HG02885 (cell line): ENCODE results near the gene MT1M.
"Not testable (repeated sequence)": the region's sequence is repeated elsewhere in the genome, so short reads cannot be mapped to it uniquely, and the experiment has no call there.

Source experiments
- ATAC-seq: cut with Tn5 transposase; IDR thresholded peaks from one replicate; pipeline ENCODE4 v1.9.1; 2021; ENCODE audit warnings: mild to moderate bottlenecking; ENCODE audit not compliant: unreplicated experiment, poor library complexity

Gene MT1M

DNA sequence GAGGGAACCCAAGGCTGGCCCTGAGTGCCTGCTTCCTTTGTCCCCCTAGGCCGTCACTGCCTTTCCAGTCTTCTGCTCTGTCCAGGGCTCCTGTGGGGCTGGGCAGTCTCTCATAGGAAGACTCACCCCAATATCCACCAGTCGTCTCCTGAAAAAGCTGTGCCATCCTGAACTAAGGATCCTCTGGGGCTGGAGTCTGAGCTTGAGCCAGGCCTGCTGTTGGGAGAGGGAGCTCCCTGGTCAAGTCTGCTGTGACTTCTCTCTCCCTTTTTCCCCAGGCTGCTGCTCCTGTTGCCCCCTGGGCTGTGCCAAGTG is 38.1 kb downstream of the MT1M start:
- no peak for ATAC-seq

DNA sequence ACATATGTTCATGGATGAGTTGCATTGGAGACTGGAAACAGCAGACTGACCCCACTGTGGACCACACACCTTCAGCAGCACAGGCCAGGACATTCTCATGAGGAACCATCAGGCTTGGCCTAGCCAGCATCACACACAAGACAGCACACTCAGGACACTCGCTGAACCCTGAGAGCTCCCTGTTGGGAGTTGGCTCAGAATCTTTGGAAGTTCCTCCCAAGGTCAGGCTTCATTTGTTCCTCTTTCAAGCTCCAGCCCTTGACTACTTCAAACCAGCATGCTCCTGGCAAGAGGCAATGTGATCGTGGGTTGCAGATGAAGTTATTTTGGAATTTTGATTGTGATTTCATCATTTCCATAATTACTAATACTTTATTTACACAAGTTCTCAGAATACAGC is 39.2 kb downstream of the MT1M start:
- not testable (repeated sequence) for ATAC-seq

DNA sequence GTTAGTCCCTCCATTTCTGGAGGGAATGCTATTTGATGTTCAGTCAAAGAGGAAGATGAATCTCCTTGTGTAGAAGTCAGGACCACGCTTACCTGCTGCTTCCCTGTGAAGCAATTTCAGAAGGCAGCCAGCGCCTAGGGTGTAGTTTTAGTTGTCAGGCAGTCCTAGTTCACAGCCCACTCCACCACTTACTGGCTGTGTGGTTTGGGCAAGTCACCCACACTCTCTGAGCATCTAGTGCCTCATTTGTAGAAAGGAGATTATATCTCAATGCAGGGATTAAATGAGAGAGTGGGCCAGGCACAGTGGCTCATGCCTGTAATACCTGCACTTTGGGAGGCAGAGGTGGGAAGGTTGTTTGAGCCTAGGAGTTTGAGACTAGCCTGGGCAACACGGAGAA is 39.7 kb downstream of the MT1M start:
- not testable (repeated sequence) for ATAC-seq

DNA sequence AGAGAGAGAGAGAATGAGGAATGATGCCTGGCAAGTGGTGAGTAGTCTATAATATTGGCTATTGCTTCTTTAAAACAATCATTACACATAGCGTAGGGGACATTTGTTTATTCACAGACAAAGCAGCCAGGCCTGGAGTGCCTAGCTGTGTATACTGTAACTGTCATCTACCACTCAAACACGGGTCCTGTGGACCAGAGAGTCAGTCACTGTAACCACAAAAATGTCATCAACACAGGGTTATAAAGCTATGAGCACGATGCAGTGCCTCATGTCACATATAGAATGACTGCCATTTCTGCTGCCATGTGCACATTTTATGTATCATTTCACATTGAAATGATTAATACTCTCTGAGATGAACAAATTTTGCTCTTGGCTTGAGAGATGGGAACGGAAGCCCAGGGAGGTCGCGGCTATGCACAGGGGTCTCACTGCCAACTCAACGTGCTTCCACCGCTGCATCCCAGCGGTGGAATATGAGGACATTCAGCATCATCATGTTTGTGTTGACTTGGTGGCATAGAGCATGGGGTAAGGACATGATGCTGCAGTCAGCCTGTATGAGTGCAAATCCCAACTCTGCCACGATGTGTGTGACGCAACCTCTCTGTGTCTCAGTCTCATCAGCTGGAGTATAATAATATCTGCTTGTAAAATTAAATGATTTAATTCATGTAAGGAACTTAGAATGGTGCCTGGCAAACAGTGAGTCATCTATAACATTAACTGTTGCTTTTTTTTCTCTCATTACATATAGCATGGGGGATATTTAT is 40.5 kb downstream of the MT1M start:
- no peak for ATAC-seq

DNA sequence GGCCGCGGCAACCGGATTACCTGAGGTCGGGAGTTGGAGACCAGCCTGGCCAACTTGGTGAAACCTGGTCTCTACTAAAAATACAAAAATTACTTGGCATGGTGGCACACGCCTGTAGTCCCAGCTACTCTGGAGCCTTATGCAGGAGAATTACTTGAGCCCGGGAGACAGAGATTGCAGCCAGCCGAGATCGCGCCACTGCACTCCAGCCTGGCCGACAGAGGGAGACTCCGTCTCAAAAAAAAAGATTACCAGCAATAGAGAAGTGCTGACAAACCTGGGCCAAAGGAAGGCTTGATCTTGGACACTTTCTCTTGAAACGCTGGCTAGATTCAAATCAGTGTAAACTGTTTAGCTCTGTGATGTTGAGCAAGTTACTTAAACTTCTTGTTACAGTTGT is 41.5 kb downstream of the MT1M start:
- ATAC-seq = no peak

DNA sequence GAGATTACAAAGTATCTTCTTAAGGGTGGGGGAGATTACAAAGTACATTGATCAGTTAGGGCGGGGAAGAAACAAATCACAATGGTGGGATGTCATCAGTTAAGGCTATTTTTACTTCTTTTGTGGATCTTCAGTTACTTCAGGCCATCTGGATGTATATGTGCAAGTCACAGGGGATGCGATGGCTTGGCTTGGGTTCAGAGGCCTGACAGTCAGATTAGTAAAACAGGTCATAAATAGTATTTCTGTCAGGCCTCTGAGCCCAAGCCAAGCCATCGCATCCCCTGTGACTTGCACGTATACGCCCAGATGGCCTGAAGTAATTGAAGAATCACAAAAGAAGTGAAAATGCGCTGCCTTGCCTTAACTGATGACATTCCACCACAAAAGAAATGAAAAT is 42.1 kb downstream of the MT1M start:
- ATAC-seq = not testable (repeated sequence)

DNA sequence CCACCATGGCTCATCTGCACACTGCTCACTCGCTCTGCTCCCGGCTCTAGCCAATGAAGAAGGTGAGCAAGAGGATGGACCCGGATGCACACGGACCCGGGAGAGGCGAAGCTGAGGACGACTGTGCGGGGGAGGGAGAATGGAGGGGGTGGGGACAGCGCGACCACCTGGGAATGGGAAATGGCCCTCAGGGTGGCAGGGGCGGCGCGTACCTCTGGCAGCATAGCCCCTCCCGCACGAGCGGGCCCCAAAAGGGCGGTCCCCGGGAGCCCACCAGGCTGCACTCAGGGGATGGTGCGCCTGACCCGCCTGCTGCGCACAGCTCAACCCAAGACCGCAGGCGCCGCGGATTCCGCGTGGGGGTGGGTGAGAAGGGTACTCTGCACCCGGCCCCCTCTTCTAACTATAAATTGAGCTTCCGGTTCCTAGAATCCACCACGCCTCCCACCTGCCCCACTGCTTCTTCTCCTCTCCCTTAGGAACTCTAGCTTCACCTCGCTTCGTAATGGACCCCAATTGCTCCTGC is 43.3 kb downstream of the MT1M start:
- ATAC-seq = no peak

DNA sequence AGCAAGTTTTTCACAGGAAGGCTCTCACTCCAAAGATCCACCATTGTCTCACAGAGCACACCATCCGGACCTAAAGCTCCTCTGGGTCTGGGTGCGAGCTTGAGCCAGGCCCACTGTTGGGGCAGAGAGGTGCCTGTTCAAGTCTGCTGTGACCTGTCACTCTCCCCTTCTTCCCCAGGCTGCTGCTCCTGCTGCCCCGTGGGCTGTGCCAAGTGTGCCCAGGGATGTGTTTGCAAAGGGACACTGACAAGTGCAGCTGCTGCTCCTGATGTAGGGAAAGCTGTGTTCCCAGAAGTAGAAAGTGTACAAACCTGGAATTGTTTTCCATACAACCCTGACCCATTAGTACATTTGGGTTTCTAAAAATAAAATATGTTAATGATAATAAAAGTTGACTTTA is 45.0 kb downstream of the MT1M start:
- ATAC-seq = no peak

DNA sequence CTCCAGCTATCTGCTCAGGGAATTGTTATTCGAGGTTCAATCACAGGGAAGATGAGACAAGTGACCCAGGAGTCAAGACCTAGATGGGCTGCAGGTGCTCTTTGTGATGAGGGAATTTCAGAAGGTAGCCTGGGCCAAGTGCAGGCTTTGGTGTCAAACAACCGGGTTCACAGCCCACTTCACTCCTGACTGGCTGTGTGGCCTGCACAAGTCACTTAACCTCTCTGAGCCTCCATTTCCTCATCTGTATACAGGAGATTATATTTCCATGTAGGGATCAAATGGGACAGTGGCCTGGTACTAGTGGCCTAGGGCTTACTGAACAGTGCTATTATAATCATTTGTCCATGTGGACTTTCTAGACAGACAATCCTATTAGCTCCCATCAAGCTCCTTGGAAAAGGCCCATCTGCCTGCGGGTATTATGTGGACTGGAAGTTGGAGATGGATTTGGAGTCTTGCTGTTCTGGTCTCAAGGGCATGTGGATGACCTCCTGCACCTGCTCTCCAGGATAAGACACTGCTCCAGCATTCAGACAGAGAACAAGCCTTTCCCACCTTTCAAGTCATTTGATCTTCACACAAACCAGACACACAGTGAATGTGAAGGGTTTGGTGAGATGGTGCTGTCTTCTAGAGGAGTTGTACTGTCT is 46.7 kb downstream of the MT1M start:
- ATAC-seq = no peak

DNA sequence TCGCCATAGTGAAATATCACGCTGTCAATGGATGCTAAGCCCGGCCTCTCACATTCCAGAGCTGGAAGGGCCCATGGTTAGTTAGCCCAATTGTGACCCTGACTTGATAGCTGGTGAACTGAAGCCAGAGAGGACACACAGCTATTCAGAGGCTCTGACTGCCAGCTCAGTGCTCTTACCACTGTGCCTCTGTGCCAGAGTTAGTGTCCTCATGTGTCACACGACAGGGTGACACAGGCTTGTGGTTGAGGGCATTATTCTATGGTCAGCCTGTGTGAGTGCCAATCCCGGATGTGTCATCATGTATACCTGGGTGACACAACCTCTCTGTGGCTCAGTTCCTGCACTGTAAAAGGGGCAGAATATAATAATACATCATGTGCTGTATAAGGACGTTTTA is 47.4 kb downstream of the MT1M start:
- ATAC-seq = no peak

DNA sequence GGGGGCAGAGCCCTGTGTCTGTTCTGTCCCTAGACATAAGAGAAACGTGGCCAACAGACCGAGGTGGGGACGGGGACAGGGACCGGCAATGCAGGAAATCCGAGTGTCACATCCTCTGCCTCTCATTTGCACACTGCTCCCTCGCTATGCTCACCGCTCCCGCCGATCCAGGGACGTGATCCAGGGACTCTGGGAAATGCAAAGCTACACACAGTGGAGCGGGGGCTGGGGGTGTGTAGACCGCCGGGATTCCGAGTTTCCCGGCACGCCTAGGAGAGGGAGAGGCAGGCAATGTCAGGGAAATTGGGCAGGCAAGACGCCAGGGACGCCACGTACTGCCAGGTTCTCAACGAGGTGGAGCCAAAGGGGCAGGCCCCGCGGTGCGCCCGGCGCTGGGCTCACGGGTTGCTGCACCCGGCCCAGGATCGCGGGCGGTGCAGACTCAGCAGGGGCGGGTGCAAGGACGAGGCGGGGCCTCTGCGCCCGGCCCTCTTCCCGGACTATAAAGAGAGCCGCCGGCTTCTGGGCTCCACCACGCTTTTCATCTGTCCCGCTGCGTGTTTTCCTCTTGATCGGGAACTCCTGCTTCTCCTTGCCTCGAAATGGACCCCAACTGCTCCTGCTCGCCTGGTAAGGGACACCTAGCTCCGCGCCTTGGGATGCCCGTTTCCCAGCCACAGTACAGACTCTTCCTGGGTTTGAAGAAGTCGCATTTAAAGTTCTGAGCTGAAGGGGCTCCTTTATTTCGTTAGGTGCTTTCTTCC is 49.7 kb downstream of the MT1M start, which contains the start of gene MT1X:
Gene MT1X (plus strand): TSS at position 532 of the 764 bp plus-strand sequence. CDS start 71 bp downstream, at position 603.
- peak; percentile 99 for ATAC-seq

DNA sequence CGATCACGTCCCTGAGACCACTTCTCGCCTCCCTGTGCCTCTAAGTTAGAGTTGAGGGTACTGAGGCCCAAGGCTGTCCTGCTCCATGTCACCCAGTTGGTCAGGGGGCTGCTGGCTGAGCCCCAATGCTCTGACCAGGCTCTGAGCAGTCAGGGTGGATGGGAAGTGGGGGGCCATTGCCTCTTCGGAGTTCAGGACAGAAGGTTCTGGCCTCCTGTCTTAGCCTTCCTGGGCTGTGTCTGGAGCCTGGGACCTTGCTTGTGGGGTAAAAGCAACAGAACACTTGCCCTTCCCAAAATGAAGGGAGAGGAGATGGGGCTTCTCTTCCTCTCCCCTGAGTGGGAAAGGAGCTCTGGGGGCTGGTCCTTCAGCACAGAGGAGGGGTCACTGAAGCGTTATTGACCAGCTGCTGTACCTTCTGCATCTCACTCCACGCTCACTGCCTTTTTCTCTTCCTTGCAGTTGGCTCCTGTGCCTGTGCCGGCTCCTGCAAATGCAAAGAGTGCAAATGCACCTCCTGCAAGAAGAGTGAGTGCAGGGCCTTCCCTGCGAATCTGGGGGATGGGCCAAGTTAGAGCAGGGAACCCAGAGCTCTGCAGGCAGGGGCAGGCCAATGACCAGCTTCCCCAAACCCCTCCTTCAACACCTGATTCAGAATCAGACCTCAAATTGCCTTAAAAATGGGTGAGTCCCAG is 50.4 kb downstream of the MT1M start:
- no peak for ATAC-seq
